OCI-LY3 (cell line): ENCODE measurements around the gene NVL.

Source experiments
- CTCF ChIP-seq: fragments of 200-600, 300-600 bp; sonication (generic); IDR thresholded peaks from 2 replicates; pipeline ENCODE4 v1.5.1; 2014; ENCODE audit warnings: antibody characterized with exemption, low read length, low read depth
- EZH2phosphoT487 ChIP-seq: fragments of 200-600 bp; shearing (Covaris generic); IDR thresholded peaks from 2 replicates; pipeline ENCODE4 v1.6.1; 2018; ENCODE audit warnings: antibody characterized with exemption, mixed run types, low read depth

- TF ChIP-seq CTCF = no peak
- TF ChIP-seq EZH2phosphoT487 = no peak
These were observed 43.1 kb upstream of the NVL start for GRCh38 chr1:224373008-224373590.
